Mesothelial cell of epicardium (in vitro differentiated cells): Measurements from ENCODE around the gene NOX4. TPM values are rescaled to one million over a fixed set of nuclear protein-coding genes. Genes with fewer than 3 reads are reported as not detected.
A peak's percentile ranks its signal among the peaks of the same experiment; 100 is the strongest.

Experiments
- DNase-seq, 2 experiments: peaks; one replicate each; pipeline ENCODE4 v3.0.0; 2021; ENCODE audit warnings: low spot score in 2 of 2; ENCODE audit not compliant: unreplicated experiment in 2 of 2
- H3K27ac Mint-ChIP-seq: 2 replicates; pipeline ENCODE4 v1.8.0; 2021; ENCODE audit warnings: mixed read lengths
- H3K27me3 Mint-ChIP-seq: 2 replicates; pipeline ENCODE4 v1.8.0; 2021; ENCODE audit warnings: low read depth, mixed read lengths
- H3K36me3 Mint-ChIP-seq: 2 replicates; pipeline ENCODE4 v1.8.0; 2021; ENCODE audit warnings: mixed read lengths
- H3K4me1 Mint-ChIP-seq: 2 replicates; pipeline ENCODE4 v1.8.0; 2021; ENCODE audit warnings: mixed read lengths
- H3K4me3 Mint-ChIP-seq: 2 replicates; pipeline ENCODE4 v1.8.0; 2021; ENCODE audit warnings: mild to moderate bottlenecking, moderate library complexity, mixed read lengths
- H3K9me3 Mint-ChIP-seq: 2 replicates; pipeline ENCODE4 v1.8.0; 2021; ENCODE audit warnings: mixed read lengths
- CTCF ChIP-seq: fragments of 200-600 bp; sonication (generic); IDR thresholded peaks from one replicate; pipeline ENCODE4 v1.5.0; 2021; ENCODE audit warnings: antibody characterized with exemption; ENCODE audit not compliant: unreplicated experiment
- total RNA-seq: library from RNA; stranded (reverse); gene quantifications from 3 replicates; pipeline ENCODE4 v1.2.1, GENCODE V29; 2021

NOX4 gene
- total RNA-seq, 1 donor from 2014 or later: 17.9 TPM

- H3K36me3 Mint-ChIP-seq: no peaks in the 10 kb centered on the region
- H3K4me1 Mint-ChIP-seq: peaks cover 33% of the 10 kb centered on the region
- DNase-seq: no peak
- no peak for TF ChIP-seq CTCF
- no peak overlapping the region for H3K27ac Mint-ChIP-seq
- H3K27me3 Mint-ChIP-seq: no peaks in the 10 kb centered on the region
- no peak overlapping the region for H3K4me3 Mint-ChIP-seq
- peaks cover 4% of the 10 kb centered on the region for H3K9me3 Mint-ChIP-seq
Observed at GRCh38 chr11:89504270-89504669, 13.1 kb upstream of the NOX4 start.

DNA sequence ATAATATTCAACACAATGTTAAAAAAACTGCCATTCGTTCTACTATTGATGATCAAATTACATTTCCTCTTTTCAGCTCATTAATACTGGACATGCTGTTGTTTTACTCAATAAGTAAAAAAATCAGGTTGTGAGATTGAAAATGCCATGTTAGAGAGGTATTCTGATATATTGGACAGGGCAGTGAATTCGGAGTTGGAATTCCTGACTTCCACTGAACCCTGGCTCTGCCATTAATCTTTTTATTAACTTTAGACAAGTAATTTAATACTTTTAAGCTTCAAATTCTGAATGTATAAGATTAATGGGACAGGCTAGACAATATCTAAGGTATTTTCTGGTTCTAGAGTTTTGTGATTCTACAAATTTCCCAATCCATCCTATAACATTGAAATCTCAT lies 12.2 kb upstream of the NOX4 start:
- H3K4me1 Mint-ChIP-seq: peaks cover 29% of the 10 kb centered on the region
- peaks cover 4% of the 10 kb centered on the region for H3K9me3 Mint-ChIP-seq
- H3K27me3 Mint-ChIP-seq: no peaks in the 10 kb centered on the region
- no peaks in the 10 kb centered on the region for H3K36me3 Mint-ChIP-seq
- no peak for TF ChIP-seq CTCF
- no peak overlapping the region for H3K4me3 Mint-ChIP-seq
- H3K27ac Mint-ChIP-seq: no peak overlapping the region
- DNase-seq: no peak

DNA sequence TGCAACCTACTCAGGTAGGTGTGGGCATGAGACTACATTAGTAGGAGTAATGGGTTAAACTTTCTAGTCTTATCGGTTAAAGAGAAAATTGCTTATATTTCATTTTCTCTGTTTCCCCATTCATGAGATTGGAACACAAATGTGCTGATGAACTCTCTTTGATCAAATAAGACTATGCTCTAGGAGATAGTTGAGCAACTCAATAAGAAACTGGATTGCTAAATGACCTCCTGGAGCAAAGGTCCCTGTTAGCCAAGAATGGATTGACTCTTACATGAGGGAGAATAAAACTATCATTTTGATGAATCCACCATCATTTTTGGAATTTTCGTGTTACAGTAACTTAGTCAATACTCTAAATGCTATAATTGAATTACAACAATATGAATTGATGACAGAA lies 11.1 kb upstream of the NOX4 start:
- Mint-ChIP-seq H3K4me3 (no peak overlapping the region), H3K4me1 (peaks cover 27% of the 10 kb centered on the region), H3K9me3 (peaks cover 4% of the 10 kb centered on the region), H3K36me3 (no peaks in the 10 kb centered on the region), H3K27ac (no peak overlapping the region), H3K27me3 (no peaks in the 10 kb centered on the region)
- no peak for DNase-seq
- TF ChIP-seq CTCF: no peak

GRCh38 chr11:89500336-89500735 lies 9.2 kb upstream of the NOX4 start:
- no peak for DNase-seq
- Mint-ChIP-seq H3K9me3 (peaks cover 4% of the 10 kb centered on the region), H3K27ac (peak overlapping the region; percentile 71), H3K4me1 (peaks cover 32% of the 10 kb centered on the region), H3K36me3 (no peaks in the 10 kb centered on the region), H3K27me3 (no peaks in the 10 kb centered on the region), H3K4me3 (no peak overlapping the region)
- TF ChIP-seq CTCF: no peak

DNA sequence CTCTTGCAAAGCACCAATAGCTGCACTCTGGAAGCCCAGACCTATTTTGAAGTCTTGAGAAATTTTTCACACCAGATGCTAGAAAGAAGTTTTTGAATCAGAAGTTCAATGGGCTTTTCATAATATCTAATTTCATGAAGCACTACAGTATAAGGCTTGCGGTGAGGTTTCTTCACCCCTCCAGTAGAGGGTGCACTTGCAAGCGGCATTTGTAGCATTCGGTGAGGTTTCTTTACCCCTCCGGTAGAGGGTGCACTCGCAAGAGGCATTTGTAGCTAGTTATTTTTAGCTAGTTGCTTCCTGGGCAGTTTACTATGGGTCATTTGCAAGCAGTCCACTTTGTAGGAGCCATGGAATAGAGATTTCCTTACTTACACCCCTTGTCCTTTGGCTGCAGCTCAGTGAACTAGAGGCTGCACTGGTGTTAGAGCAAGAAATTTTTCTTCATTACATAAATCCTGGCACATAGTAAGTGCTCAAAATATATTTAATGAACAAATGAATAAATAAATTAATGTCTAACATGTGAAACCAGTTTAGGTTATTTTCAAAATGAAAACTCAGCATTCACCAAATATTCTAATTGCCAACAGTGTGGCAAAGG lies 7.8 kb upstream of the NOX4 start:
- Mint-ChIP-seq H3K27me3 (no peaks in the 10 kb centered on the region), H3K27ac (no peak overlapping the region), H3K9me3 (peaks cover 3% of the 10 kb centered on the region), H3K4me3 (no peak overlapping the region), H3K36me3 (no peaks in the 10 kb centered on the region), H3K4me1 (peaks cover 31% of the 10 kb centered on the region)
- peak; percentile 19 for TF ChIP-seq CTCF
- no peak for DNase-seq

- no peaks in the 10 kb centered on the region for H3K9me3 Mint-ChIP-seq
- no peaks in the 10 kb centered on the region for H3K36me3 Mint-ChIP-seq
- DNase-seq: no peak
- no peak overlapping the region for H3K4me3 Mint-ChIP-seq
- no peaks in the 10 kb centered on the region for H3K27me3 Mint-ChIP-seq
- no peak overlapping the region for H3K27ac Mint-ChIP-seq
- TF ChIP-seq CTCF: no peak
- peaks cover 31% of the 10 kb centered on the region for H3K4me1 Mint-ChIP-seq
Observed at GRCh38 chr11:89495951-89496350, 4.8 kb upstream of the NOX4 start.
